HEK293 (cell line): ENCODE results near the gene ASPRV1.

Experiments used
- CTCF ChIA-PET: fragments of 350-600 bp; formaldehyde crosslinking; extraction: SDS; loops from one replicate; lab custom pipeline; 2021; ENCODE audit warnings: antibody characterized with exemption; lab: Yijun Ruan, JAX
- POLR2A ChIA-PET: fragments of 300-600 bp; formaldehyde crosslinking; extraction: SDS; loops from one replicate; lab custom pipeline; 2020; ENCODE audit warnings: antibody characterized with exemption, inconsistent platforms; lab: Yijun Ruan, JAX
- H3K27ac ChIP-seq: fragments of 200-500 bp; sonication (Bioruptor generic); 2 replicates; pipeline ENCODE4 v1.5.1; 2014; ENCODE audit warnings: low read depth, low read length, control low read depth, inconsistent platforms; ENCODE audit errors: extremely low read depth
- H3K36me3 ChIP-seq, 2 experiments: fragments of 200-500 bp in 1 of 2; sonication (Bioruptor generic) in 1 of 2; 1 replicate in 1 of 2; 2 replicates in 1 of 2; pipeline ENCODE4 v1.5.1; 2014 to 2017; ENCODE audit warnings: inconsistent platforms in 2 of 2, low read length in 2 of 2; ENCODE audit not compliant: control insufficient read depth in 2 of 2, insufficient read depth in 1 of 2
- H3K4me1 ChIP-seq: fragments of 200-500 bp; sonication (Bioruptor generic); 2 replicates; pipeline ENCODE4 v1.5.1; 2014; ENCODE audit warnings: mild to moderate bottlenecking, low read length, inconsistent platforms; ENCODE audit not compliant: control insufficient read depth, insufficient read depth
- H3K4me3 ChIP-seq: 2 replicates; pipeline ENCODE4 v1.5.1; 2011; ENCODE audit warnings: low read depth, mild to moderate bottlenecking, control low read depth, low read length, moderate library complexity
- H3K9me3 ChIP-seq: fragments of 200-500 bp; sonication (Bioruptor generic); 2 replicates; pipeline ENCODE4 v1.5.1; 2014; ENCODE audit warnings: low read depth, low read length, inconsistent platforms; ENCODE audit not compliant: control insufficient read depth, insufficient read depth
- BCL11B ChIP-seq: fragments of 450-650 bp; formaldehyde crosslinking; IDR thresholded peaks from 2 replicates; pipeline ENCODE4 v1.5.1; 2016; ENCODE audit warnings: low read depth, missing biosample characterization, missing genetic modification characterization
- FEZF1 ChIP-seq: fragments of 450-650 bp; formaldehyde crosslinking; IDR thresholded peaks from 2 replicates; pipeline ENCODE4 v1.5.1; 2016; ENCODE audit warnings: missing biosample characterization, missing genetic modification characterization
- HOXD13 ChIP-seq: sonication (generic); formaldehyde crosslinking; IDR thresholded peaks from 2 replicates; pipeline ENCODE4 v1.8.0; 2022; ENCODE audit warnings: missing genetic modification reagents, borderline replicate concordance
- MEIS1 ChIP-seq: sonication (generic); formaldehyde crosslinking; IDR thresholded peaks from 2 replicates; pipeline ENCODE4 v1.8.1; 2022; ENCODE audit warnings: missing genetic modification reagents, mild to moderate bottlenecking, borderline replicate concordance
- MZF1 ChIP-seq: fragments of 450-650 bp; formaldehyde crosslinking; IDR thresholded peaks from 2 replicates; pipeline ENCODE4 v1.5.1; 2017; ENCODE audit warnings: missing biosample characterization, missing genetic modification characterization, borderline replicate concordance
- RBAK ChIP-seq: fragments of 450-650 bp; formaldehyde crosslinking; IDR thresholded peaks from 2 replicates; pipeline ENCODE4 v1.5.1; 2016; ENCODE audit warnings: missing biosample characterization, missing genetic modification characterization
- ZBTB17 ChIP-seq: fragments of 450-650 bp; formaldehyde crosslinking; IDR thresholded peaks from 2 replicates; pipeline ENCODE4 v1.5.1; 2016; ENCODE audit warnings: missing biosample characterization, missing genetic modification characterization
- ZNF10 ChIP-seq: fragments of 450-650 bp; formaldehyde crosslinking; IDR thresholded peaks from 2 replicates; pipeline ENCODE4 v1.5.1; 2017; ENCODE audit warnings: missing biosample characterization, missing genetic modification characterization
- ZNF16 ChIP-seq: fragments of 450-650 bp; formaldehyde crosslinking; IDR thresholded peaks from 2 replicates; pipeline ENCODE4 v1.5.1; 2016; ENCODE audit warnings: low read depth, missing biosample characterization, missing genetic modification characterization
- ZNF184 ChIP-seq: fragments of 450-650 bp; IDR thresholded peaks from 2 replicates; pipeline ENCODE4 v1.5.1; 2018; ENCODE audit warnings: missing biosample characterization, mild to moderate bottlenecking, missing genetic modification characterization
- ZNF19 ChIP-seq: fragments of 450-650 bp; formaldehyde crosslinking; IDR thresholded peaks from 2 replicates; pipeline ENCODE4; 2016; ENCODE audit warnings: missing biosample characterization, missing genetic modification characterization, low read depth
- ZNF202 ChIP-seq: fragments of 450-650 bp; formaldehyde crosslinking; IDR thresholded peaks from 2 replicates; pipeline ENCODE4 v1.5.1; 2016; ENCODE audit warnings: missing biosample characterization, missing genetic modification characterization, borderline replicate concordance
- ZNF266 ChIP-seq: fragments of 450-650 bp; formaldehyde crosslinking; IDR thresholded peaks from 2 replicates; pipeline ENCODE4 v1.5.1; 2016; ENCODE audit warnings: missing biosample characterization, missing genetic modification characterization, low read depth
- ZNF37A ChIP-seq: fragments of 450-650 bp; IDR thresholded peaks from 2 replicates; pipeline ENCODE4 v1.5.1; 2018; ENCODE audit warnings: missing biosample characterization, missing genetic modification characterization
- ZNF423 ChIP-seq: fragments of 450-650 bp; formaldehyde crosslinking; IDR thresholded peaks from 2 replicates; pipeline ENCODE4 v1.5.1; 2016; ENCODE audit warnings: missing biosample characterization, missing genetic modification characterization
- ZNF558 ChIP-seq: fragments of 450-650 bp; formaldehyde crosslinking; IDR thresholded peaks from 2 replicates; pipeline ENCODE4 v1.5.1; 2016; ENCODE audit warnings: missing biosample characterization, missing genetic modification characterization
- ZNF626 ChIP-seq: fragments of 450-650 bp; sonication (Bioruptor Pico); formaldehyde crosslinking; IDR thresholded peaks from 2 replicates; pipeline ENCODE4 v1.5.1; 2018; ENCODE audit warnings: missing biosample characterization, missing genetic modification characterization, inconsistent platforms
- ZNF664 ChIP-seq: fragments of 450-650 bp; formaldehyde crosslinking; IDR thresholded peaks from 2 replicates; pipeline ENCODE4 v1.5.1; 2016; ENCODE audit warnings: missing biosample characterization, missing genetic modification characterization
- ZNF747 ChIP-seq: fragments of 450-650 bp; formaldehyde crosslinking; IDR thresholded peaks from 2 replicates; pipeline ENCODE4 v1.5.1; 2016; ENCODE audit warnings: missing biosample characterization, missing genetic modification characterization
- ZNF830 ChIP-seq: fragments of 450-650 bp; IDR thresholded peaks from 2 replicates; pipeline ENCODE4 v1.5.0; 2018; ENCODE audit warnings: missing biosample characterization, missing genetic modification characterization, low read depth, mild to moderate bottlenecking, moderate library complexity
- ZSCAN16 ChIP-seq: fragments of 450-650 bp; formaldehyde crosslinking; IDR thresholded peaks from 2 replicates; pipeline ENCODE4 v1.5.1; 2016; ENCODE audit warnings: missing biosample characterization, missing genetic modification characterization
- ZXDB ChIP-seq: fragments of 450-650 bp; formaldehyde crosslinking; IDR thresholded peaks from 2 replicates; pipeline ENCODE4 v1.5.1; 2016; ENCODE audit warnings: missing biosample characterization, missing genetic modification characterization
- TF ChIP-seq, protein P1 (sequence below): fragments of 450-650 bp; formaldehyde crosslinking; IDR thresholded peaks from 2 replicates; pipeline ENCODE4; 2016; ENCODE audit warnings: missing biosample characterization, missing genetic modification characterization
- TF ChIP-seq, protein P2 (sequence below): IDR thresholded peaks from 2 replicates; pipeline ENCODE4 v1.6.1; 2011; ENCODE audit warnings: mild to moderate bottlenecking, low read depth, low read length, borderline replicate concordance
- TF ChIP-seq, protein P3 (sequence below): fragments of 450-650 bp; formaldehyde crosslinking; IDR thresholded peaks from 2 replicates; pipeline ENCODE4 v1.5.1; 2017; ENCODE audit warnings: missing biosample characterization, mild to moderate bottlenecking, missing genetic modification characterization, moderate library complexity

The ASPRV1 gene

DNA sequence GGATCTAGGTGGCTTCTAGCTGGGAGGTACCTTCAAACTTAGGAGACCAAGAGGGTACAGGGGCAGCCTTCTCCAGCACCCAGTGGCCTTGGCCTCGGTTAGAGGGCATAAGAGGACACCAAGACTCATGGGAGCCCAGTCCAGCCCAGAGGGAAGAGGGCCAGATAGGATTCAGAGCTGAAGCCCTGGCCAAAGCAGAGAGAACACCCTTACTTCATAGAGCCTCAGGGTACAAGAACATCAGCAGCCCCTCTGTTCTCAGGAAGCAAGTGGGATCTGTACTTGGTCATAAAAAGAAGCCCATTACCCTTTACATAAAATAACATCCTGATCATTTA is 45.0 kb upstream of the ASPRV1 start:
- POLR2A ChIA-PET, result no interaction called here
- TF ChIP-seq, protein P1, sequence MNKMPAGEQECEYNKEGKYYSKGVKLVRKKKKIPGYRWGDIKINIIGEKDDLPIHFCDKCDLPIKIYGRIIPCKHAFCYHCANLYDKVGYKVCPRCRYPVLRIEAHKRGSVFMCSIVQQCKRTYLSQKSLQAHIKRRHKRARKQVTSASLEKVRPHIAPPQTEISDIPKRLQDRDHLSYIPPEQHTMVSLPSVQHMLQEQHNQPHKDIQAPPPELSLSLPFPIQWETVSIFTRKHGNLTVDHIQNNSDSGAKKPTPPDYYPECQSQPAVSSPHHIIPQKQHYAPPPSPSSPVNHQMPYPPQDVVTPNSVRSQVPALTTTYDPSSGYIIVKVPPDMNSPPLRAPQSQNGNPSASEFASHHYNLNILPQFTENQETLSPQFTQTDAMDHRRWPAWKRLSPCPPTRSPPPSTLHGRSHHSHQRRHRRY (tag by site-specific recombination), result no peak
- TF ChIP-seq ZNF184 (tag by site-specific recombination), result no peak
- H3K36me3 ChIP-seq, result no peaks in the 10 kb centered on the region; a peak in 1 of 3 replicates
- no peak overlapping the region for H3K4me3 ChIP-seq
- H3K4me1 ChIP-seq, result no peaks in the 10 kb centered on the region
- H3K9me3 ChIP-seq, result no peaks in the 10 kb centered on the region
- H3K27ac ChIP-seq, result no peak overlapping the region
- CTCF ChIA-PET, result interaction anchor here (1.0 kb wide), 2 partner anchors 56 to 185 kb away, joined by 3 to 4 read pairs; partner anchors contain the start of gene C2orf42

DNA sequence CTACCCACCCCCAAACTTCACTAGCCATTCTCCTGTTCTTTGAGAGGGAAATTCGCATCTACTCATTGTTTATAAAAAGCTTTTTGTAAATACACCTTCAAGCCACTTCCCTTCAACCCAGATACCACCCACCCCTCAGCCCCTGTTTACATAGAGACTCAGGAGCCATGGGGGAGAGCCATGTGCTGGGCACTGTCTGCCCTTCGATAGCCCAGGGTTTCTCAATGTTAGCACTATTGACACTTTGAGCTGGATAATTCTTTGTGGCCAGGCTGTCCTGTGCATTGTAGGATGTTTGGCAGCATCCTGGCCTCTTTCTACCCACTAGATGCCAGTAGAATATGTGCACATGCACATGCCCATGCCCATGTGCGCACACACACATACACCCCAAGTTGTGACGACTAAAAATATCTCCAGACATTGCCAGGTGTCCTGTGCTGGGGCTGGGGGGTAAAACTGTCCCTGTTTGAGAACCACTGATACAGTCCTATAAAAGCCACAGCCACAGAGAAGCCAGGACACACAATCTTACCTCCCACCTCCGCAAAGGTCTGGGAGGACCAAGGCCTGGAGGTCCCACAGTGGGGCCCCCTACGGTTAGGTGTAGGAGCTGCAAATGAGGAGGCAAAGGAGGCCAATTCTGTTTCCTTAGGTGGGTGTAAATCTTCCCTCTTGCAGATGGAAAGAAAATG is 44.5 kb upstream of the ASPRV1 start:
- Histone ChIP-seq H3K27ac (no peak overlapping the region), H3K36me3 (no peaks in the 10 kb centered on the region; a peak in 1 of 3 replicates), H3K4me3 (no peak overlapping the region), H3K9me3 (no peaks in the 10 kb centered on the region), H3K4me1 (no peaks in the 10 kb centered on the region)
- ChIA-PET POLR2A (no interaction called here), CTCF (interaction anchor here (0.7 to 1.0 kb wide), 3 partner anchors 56 to 185 kb away, joined by 3 to 4 read pairs (median 3); partner anchors contain the start of gene C2orf42)
- TF ChIP-seq, protein P2, sequence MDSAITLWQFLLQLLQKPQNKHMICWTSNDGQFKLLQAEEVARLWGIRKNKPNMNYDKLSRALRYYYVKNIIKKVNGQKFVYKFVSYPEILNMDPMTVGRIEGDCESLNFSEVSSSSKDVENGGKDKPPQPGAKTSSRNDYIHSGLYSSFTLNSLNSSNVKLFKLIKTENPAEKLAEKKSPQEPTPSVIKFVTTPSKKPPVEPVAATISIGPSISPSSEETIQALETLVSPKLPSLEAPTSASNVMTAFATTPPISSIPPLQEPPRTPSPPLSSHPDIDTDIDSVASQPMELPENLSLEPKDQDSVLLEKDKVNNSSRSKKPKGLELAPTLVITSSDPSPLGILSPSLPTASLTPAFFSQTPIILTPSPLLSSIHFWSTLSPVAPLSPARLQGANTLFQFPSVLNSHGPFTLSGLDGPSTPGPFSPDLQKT, result no peak
- TF ChIP-seq ZNF37A (tag by site-specific recombination) (no peak), BCL11B (tag by site-specific recombination) (no peak), FEZF1 (no peak), RBAK (tag by site-specific recombination) (no peak), HOXD13 (CRISPR knock-in tag) (no peak), ZNF747 (tag by site-specific recombination) (no peak), ZNF10 (no peak), MZF1 (tag by site-specific recombination) (no peak), ZNF19 (tag by site-specific recombination) (no peak)
- TF ChIP-seq, protein P3, sequence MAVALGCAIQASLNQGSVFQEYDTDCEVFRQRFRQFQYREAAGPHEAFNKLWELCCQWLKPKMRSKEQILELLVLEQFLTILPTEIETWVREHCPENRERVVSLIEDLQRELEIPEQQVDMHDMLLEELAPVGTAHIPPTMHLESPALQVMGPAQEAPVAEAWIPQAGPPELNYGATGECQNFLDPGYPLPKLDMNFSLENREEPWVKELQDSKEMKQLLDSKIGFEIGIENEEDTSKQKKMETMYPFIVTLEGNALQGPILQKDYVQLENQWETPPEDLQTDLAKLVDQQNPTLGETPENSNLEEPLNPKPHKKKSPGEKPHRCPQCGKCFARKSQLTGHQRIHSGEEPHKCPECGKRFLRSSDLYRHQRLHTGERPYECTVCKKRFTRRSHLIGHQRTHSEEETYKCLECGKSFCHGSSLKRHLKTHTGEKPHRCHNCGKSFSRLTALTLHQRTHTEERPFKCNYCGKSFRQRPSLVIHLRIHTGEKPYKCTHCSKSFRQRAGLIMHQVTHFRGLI (tag by site-specific recombination), result no peak

DNA sequence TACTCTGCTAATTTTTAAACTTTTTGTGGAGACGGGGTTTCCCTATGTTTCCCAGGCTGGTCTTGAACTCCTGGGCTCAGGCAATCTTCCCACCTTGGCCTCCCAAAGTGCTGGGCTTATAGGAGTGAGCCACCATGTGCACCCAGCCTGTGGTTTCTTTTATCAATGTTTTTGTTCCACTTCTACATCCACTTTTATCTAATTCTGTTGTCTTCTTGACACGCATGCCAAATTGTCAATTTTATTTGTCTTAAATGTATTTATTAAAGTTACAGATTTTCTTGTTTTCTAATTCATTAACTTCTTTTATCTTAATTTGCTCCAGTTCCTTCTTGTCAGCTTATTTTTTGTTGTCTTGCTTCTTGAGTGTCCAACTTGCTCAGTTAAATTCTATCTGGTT is 43.8 kb upstream of the ASPRV1 start:
- Histone ChIP-seq H3K9me3 (no peaks in the 10 kb centered on the region), H3K27ac (no peak overlapping the region), H3K36me3 (no peaks in the 10 kb centered on the region; a peak in 1 of 3 replicates), H3K4me3 (no peak overlapping the region), H3K4me1 (no peaks in the 10 kb centered on the region)
- CTCF ChIA-PET, result interaction anchor here (0.6 kb wide), 1 partner anchor 34 kb away, joined by 3 read pairs; no protein-coding TSS in a partner anchor
- POLR2A ChIA-PET, result interaction anchor here (1.0 kb wide), 1 partner anchor 90 kb away, joined by 4 read pairs; the partner anchor contains the start of gene MXD1
- TF ChIP-seq ZNF626 (tag by site-specific recombination), result no peak
- TF ChIP-seq RBAK (tag by site-specific recombination), result no peak
- TF ChIP-seq ZNF830, result no peak
- no peak for TF ChIP-seq ZNF16
- TF ChIP-seq ZNF664 (tag by site-specific recombination), result no peak
- no peak for TF ChIP-seq ZNF423 (tag by site-specific recombination)
- TF ChIP-seq ZNF266 (tag by site-specific recombination), result no peak
- TF ChIP-seq ZXDB (tag by site-specific recombination), result no peak
- TF ChIP-seq ZBTB17 (tag by site-specific recombination), result no peak
- TF ChIP-seq ZNF202 (tag by site-specific recombination), result no peak
- no peak for TF ChIP-seq MEIS1 (CRISPR knock-in tag)
- no peak for TF ChIP-seq ZNF558 (tag by site-specific recombination)
- TF ChIP-seq ZSCAN16 (tag by site-specific recombination), result no peak
